ENCODE results near the gene LRRN2. TPM values are rescaled to one million over a fixed set of nuclear protein-coding genes. Genes with fewer than 3 reads are reported as not detected.

LRRN2 gene
- total and polyA plus RNA-seq, 9 of the 15 experiments (the other 6 are each of a cell fraction or from before 2014, with no cell fraction given), result 0.05 TPM; not detected in 8

- TF ChIP-seq ZKSCAN3 (CRISPR knock-in tag; IDR thresholded peaks at IDR 0.05) (0 out of 2 replicates have a peak, but pooled peaks have one; percentile 27), RB1 (IDR thresholded peaks at IDR 0.05; ENCODE audit: low read depth) (no peak), MBD2 (IDR thresholded peaks at IDR 0.05; ENCODE audit: borderline replicate concordance, low read depth) (peak; percentile 58), SIN3B (IDR thresholded peaks at IDR 0.05; ENCODE audit: low read depth) (no peak), GTF2E2 (tag; IDR thresholded peaks at IDR 0.05) (0 out of 2 replicates have a peak, but pooled peaks have one; percentile 62), ARHGAP35 (IDR thresholded peaks at IDR 0.05; ENCODE audit: partially characterized antibody) (peak; percentile 39), BHLHE40 (IDR thresholded peaks at IDR 0.05; ENCODE audit: low read length) (no peak), ZNF239 (CRISPR knock-in tag; IDR thresholded peaks at IDR 0.05) (peak; percentile 27; the same call in 1 of the 2 replicates), ARNT (IDR thresholded peaks at IDR 0.05) (peak in 1 of 2 experiments; percentile 90), HNRNPLL (IDR thresholded peaks at IDR 0.05; ENCODE audit: low read depth, low read length, poor library complexity, severe bottlenecking) (peak; percentile 13), CREB5 (CRISPR knock-in tag; IDR thresholded peaks at IDR 0.05) (no peak), E2F8 (IDR thresholded peaks at IDR 0.05; ENCODE audit: low read depth, partially characterized antibody) (peak; percentile 71), ZNF766 (CRISPR knock-in tag; conservative IDR thresholded peaks at IDR 0.05) (peak; percentile 58), BRD9 (IDR thresholded peaks at IDR 0.05; ENCODE audit: low read depth, partially characterized antibody) (peak; percentile 93), MIER1 (IDR thresholded peaks at IDR 0.05; ENCODE audit: low read depth) (peak; percentile 51; the same call in 1 of the 2 replicates), ZNF699 (CRISPR knock-in tag; IDR thresholded peaks at IDR 0.05; ENCODE audit: insufficient replicate concordance) (no peak)
- TF ChIP-seq, protein P1, sequence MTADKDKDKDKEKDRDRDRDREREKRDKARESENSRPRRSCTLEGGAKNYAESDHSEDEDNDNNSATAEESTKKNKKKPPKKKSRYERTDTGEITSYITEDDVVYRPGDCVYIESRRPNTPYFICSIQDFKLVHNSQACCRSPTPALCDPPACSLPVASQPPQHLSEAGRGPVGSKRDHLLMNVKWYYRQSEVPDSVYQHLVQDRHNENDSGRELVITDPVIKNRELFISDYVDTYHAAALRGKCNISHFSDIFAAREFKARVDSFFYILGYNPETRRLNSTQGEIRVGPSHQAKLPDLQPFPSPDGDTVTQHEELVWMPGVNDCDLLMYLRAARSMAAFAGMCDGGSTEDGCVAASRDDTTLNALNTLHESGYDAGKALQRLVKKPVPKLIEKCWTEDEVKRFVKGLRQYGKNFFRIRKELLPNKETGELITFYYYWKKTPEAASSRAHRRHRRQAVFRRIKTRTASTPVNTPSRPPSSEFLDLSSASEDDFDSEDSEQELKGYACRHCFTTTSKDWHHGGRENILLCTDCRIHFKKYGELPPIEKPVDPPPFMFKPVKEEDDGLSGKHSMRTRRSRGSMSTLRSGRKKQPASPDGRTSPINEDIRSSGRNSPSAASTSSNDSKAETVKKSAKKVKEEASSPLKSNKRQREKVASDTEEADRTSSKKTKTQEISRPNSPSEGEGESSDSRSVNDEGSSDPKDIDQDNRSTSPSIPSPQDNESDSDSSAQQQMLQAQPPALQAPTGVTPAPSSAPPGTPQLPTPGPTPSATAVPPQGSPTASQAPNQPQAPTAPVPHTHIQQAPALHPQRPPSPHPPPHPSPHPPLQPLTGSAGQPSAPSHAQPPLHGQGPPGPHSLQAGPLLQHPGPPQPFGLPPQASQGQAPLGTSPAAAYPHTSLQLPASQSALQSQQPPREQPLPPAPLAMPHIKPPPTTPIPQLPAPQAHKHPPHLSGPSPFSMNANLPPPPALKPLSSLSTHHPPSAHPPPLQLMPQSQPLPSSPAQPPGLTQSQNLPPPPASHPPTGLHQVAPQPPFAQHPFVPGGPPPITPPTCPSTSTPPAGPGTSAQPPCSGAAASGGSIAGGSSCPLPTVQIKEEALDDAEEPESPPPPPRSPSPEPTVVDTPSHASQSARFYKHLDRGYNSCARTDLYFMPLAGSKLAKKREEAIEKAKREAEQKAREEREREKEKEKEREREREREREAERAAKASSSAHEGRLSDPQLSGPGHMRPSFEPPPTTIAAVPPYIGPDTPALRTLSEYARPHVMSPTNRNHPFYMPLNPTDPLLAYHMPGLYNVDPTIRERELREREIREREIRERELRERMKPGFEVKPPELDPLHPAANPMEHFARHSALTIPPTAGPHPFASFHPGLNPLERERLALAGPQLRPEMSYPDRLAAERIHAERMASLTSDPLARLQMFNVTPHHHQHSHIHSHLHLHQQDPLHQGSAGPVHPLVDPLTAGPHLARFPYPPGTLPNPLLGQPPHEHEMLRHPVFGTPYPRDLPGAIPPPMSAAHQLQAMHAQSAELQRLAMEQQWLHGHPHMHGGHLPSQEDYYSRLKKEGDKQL (CRISPR knock-in tag; IDR thresholded peaks at IDR 0.05; ENCODE audit: borderline replicate concordance), result 0 out of 2 replicates have a peak, but pooled peaks have one; percentile 34
Measured at GRCh38 chr1:204705888-204706837, 20.6 kb upstream of the LRRN2 start (continued).

Data from K562 (cell line).